Sciatic nerve (tissue), 2 donors: ENCODE data around the gene BPIFA2. TPM values are rescaled to one million over a fixed set of nuclear protein-coding genes. Genes with fewer than 3 reads are reported as not detected.

Experiments
- ATAC-seq: fragments of 200-7000 bp; cut with Tn5 transposase; one replicate; pipeline ENCODE4 v1.9.1; 2020; ENCODE audit warnings: mild to moderate bottlenecking, moderate library complexity
- DNase-seq: peaks from one replicate; pipeline ENCODE4 v3.0.0-alpha.2; 2020; ENCODE audit warnings: low spot score
- intact Hi-C: fragments of 100-400 bp; cut with DNase I; formaldehyde crosslinking; loops from one replicate; pipeline ENCODE4 v1.14.2; 2022
- total RNA-seq: library from RNA; stranded (reverse); fragmentation: NEBNext Ultra II Directional; extraction: Animal tissue kit (Norgen Biotek cat#: 25700); gene quantifications from one replicate; pipeline ENCODE4 v1.2.1, GENCODE V29; 2021
- donor health status: DM: no; HTN: no; CAD: no.
- donor health status: DM: no; HTN: no; CAD: no.

Gene BPIFA2
- total RNA-seq, 1 donor from 2014 or later = not detected

- DNase-seq (no peak), ATAC-seq (no peak)
- intact Hi-C loops = no loop called here
Observed at GRCh38 chr20:33158637-33159385, 9.1 kb upstream of the BPIFA2 start.

GRCh38 chr20:33159713-33160112, 8.2 kb upstream of the BPIFA2 start:
- intact Hi-C loops = no loop called here
- no peak for DNase-seq
- no peak for ATAC-seq

GRCh38 chr20:33160681-33161080, 7.3 kb upstream of the BPIFA2 start:
- DNase-seq (no peak), ATAC-seq (no peak)
- intact Hi-C loops = no loop called here

GRCh38 chr20:33162313-33162712, 5.6 kb upstream of the BPIFA2 start:
- DNase-seq (no peak), ATAC-seq (no peak)
- intact Hi-C loops = no loop called here

GRCh38 chr20:33162753-33163152, 5.2 kb upstream of the BPIFA2 start:
- no peak for ATAC-seq
- intact Hi-C loops = no loop called here
- no peak for DNase-seq

GRCh38 chr20:33163856-33164762, 3.9 kb upstream of the BPIFA2 start:
- ATAC-seq (no peak), DNase-seq (no peak)
- intact Hi-C loops = no loop called here

- DNase-seq (no peak), ATAC-seq (no peak)
- intact Hi-C loops = no loop called here
Observed at GRCh38 chr20:33164763-33165095, 3.2 kb upstream of the BPIFA2 start.

- intact Hi-C loops = no loop called here
- no peak for ATAC-seq
- no peak for DNase-seq
Observed at GRCh38 chr20:33165416-33166055, 2.4 kb upstream of the BPIFA2 start.

- DNase-seq (no peak), ATAC-seq (no peak)
- intact Hi-C loops = no loop called here
Observed at GRCh38 chr20:33166533-33167113, 1.3 kb upstream of the BPIFA2 start.

GRCh38 chr20:33169176-33169794, 1.3 kb downstream of the BPIFA2 start:
- ATAC-seq (no peak), DNase-seq (no peak)
- intact Hi-C loops = no loop called here

- DNase-seq (no peak), ATAC-seq (no peak)
- intact Hi-C loops = no loop called here
Observed at GRCh38 chr20:33172781-33173180, 4.8 kb downstream of the BPIFA2 start.

GRCh38 chr20:33175123-33175522, 7.2 kb downstream of the BPIFA2 start:
- intact Hi-C loops = no loop called here
- DNase-seq (no peak), ATAC-seq (no peak)

GRCh38 chr20:33176101-33176500, 8.1 kb downstream of the BPIFA2 start:
- intact Hi-C loops = no loop called here
- DNase-seq (no peak), ATAC-seq (no peak)

GRCh38 chr20:33177866-33178265, 9.9 kb downstream of the BPIFA2 start:
- ATAC-seq (no peak), DNase-seq (no peak)
- intact Hi-C loops = no loop called here

- intact Hi-C loops = no loop called here
- DNase-seq = no peak
- ATAC-seq = no peak
Observed at GRCh38 chr20:33178726-33179125, 10.8 kb downstream of the BPIFA2 start.

- no peak for DNase-seq
- intact Hi-C loops = no loop called here
- ATAC-seq = no peak
Observed at GRCh38 chr20:33180169-33180568, 12.2 kb downstream of the BPIFA2 start.

- no peak for DNase-seq
- ATAC-seq = no peak
- intact Hi-C loops = no loop called here
Observed at GRCh38 chr20:33181482-33182093, 13.6 kb downstream of the BPIFA2 start.

- ATAC-seq (no peak), DNase-seq (no peak)
- intact Hi-C loops = no loop called here
Observed at GRCh38 chr20:33183312-33183711, 15.4 kb downstream of the BPIFA2 start.
